GM18502 (cell line): ENCODE results near the gene CCDC160.

Source experiments
- ATAC-seq: cut with Tn5 transposase; IDR thresholded peaks from one replicate; pipeline ENCODE4 v1.9.1; 2021; ENCODE audit warnings: mild to moderate bottlenecking; ENCODE audit not compliant: unreplicated experiment, poor library complexity

Gene CCDC160

GRCh38 chrX:134294548-134294947 is 57.6 kb downstream of the CCDC160 start:
- no peak for ATAC-seq
